ENCODE data around the gene RIN2.
A peak's percentile ranks its signal among the peaks of the same experiment; 100 is the strongest.

Gene RIN2

GRCh38 chr20:19758501-19759331, 658 bp downstream of the RIN2 start:
- Histone ChIP-seq H3K36me3 (ENCODE audit: insufficient read depth, low read length) (peaks cover 4% of the 10 kb centered on the region), H3K4me1 (ENCODE audit: insufficient read depth, low read length) (peaks cover 15% of the 10 kb centered on the region), H2AFZ (ENCODE audit: low read depth, low read length) (peak overlapping the region; percentile 46), H3K4me3 (ENCODE audit: low read length) (peak overlapping the region; percentile 71), H3K9me3 (ENCODE audit: low read length) (no peaks in the 10 kb centered on the region), H3K27me3 (ENCODE audit: insufficient read depth, low read length) (no peaks in the 10 kb centered on the region)

- Histone ChIP-seq H3K9me3 (ENCODE audit: low read length) (no peaks in the 10 kb centered on the region), H2AFZ (ENCODE audit: low read depth, low read length) (no peak overlapping the region), H3K4me1 (ENCODE audit: insufficient read depth, low read length) (peaks cover 15% of the 10 kb centered on the region), H3K36me3 (ENCODE audit: insufficient read depth, low read length) (peaks cover 4% of the 10 kb centered on the region), H3K27me3 (ENCODE audit: insufficient read depth, low read length) (no peaks in the 10 kb centered on the region), H3K4me3 (ENCODE audit: low read length) (no peak overlapping the region)
Observed at GRCh38 chr20:19760371-19760721, 2.3 kb downstream of the RIN2 start.

GRCh38 chr20:19761326-19761725, 3.3 kb downstream of the RIN2 start:
- peaks cover 4% of the 10 kb centered on the region for H3K36me3 ChIP-seq (ENCODE audit: insufficient read depth, low read length)
- H3K9me3 ChIP-seq (ENCODE audit: low read length) = no peaks in the 10 kb centered on the region
- no peak overlapping the region for H2AFZ ChIP-seq (ENCODE audit: low read depth, low read length)
- H3K27me3 ChIP-seq (ENCODE audit: insufficient read depth, low read length) = no peaks in the 10 kb centered on the region
- no peak overlapping the region for H3K4me3 ChIP-seq (ENCODE audit: low read length)
- H3K4me1 ChIP-seq (ENCODE audit: insufficient read depth, low read length) = peaks cover 15% of the 10 kb centered on the region

- peaks cover 4% of the 10 kb centered on the region for H3K36me3 ChIP-seq (ENCODE audit: insufficient read depth, low read length)
- H2AFZ ChIP-seq (ENCODE audit: low read depth, low read length) = no peak overlapping the region
- H3K27me3 ChIP-seq (ENCODE audit: insufficient read depth, low read length) = no peaks in the 10 kb centered on the region
- H3K4me1 ChIP-seq (ENCODE audit: insufficient read depth, low read length) = peaks cover 11% of the 10 kb centered on the region
- H3K9me3 ChIP-seq (ENCODE audit: low read length) = no peaks in the 10 kb centered on the region
- no peak overlapping the region for H3K4me3 ChIP-seq (ENCODE audit: low read length)
Observed at GRCh38 chr20:19761841-19762240, 3.8 kb downstream of the RIN2 start.

- peaks cover 4% of the 10 kb centered on the region for H3K36me3 ChIP-seq (ENCODE audit: insufficient read depth, low read length)
- H3K4me1 ChIP-seq (ENCODE audit: insufficient read depth, low read length) = peaks cover 15% of the 10 kb centered on the region
- H3K4me3 ChIP-seq (ENCODE audit: low read length) = no peak overlapping the region
- no peaks in the 10 kb centered on the region for H3K9me3 ChIP-seq (ENCODE audit: low read length)
- H3K27me3 ChIP-seq (ENCODE audit: insufficient read depth, low read length) = no peaks in the 10 kb centered on the region
- no peak overlapping the region for H2AFZ ChIP-seq (ENCODE audit: low read depth, low read length)
Observed at GRCh38 chr20:19764207-19764606, 6.1 kb downstream of the RIN2 start.

GRCh38 chr20:19765266-19765665, 7.2 kb downstream of the RIN2 start:
- Histone ChIP-seq H3K4me1 (ENCODE audit: insufficient read depth, low read length) (peaks cover 15% of the 10 kb centered on the region), H3K36me3 (ENCODE audit: insufficient read depth, low read length) (peaks cover 4% of the 10 kb centered on the region), H3K27me3 (ENCODE audit: insufficient read depth, low read length) (no peaks in the 10 kb centered on the region), H2AFZ (ENCODE audit: low read depth, low read length) (no peak overlapping the region), H3K4me3 (ENCODE audit: low read length) (no peak overlapping the region), H3K9me3 (ENCODE audit: low read length) (no peaks in the 10 kb centered on the region)

GRCh38 chr20:19765913-19766312, 7.9 kb downstream of the RIN2 start:
- no peak overlapping the region for H2AFZ ChIP-seq (ENCODE audit: low read depth, low read length)
- H3K4me3 ChIP-seq (ENCODE audit: low read length) = no peak overlapping the region
- no peaks in the 10 kb centered on the region for H3K27me3 ChIP-seq (ENCODE audit: insufficient read depth, low read length)
- H3K36me3 ChIP-seq (ENCODE audit: insufficient read depth, low read length) = peaks cover 3% of the 10 kb centered on the region
- no peaks in the 10 kb centered on the region for H3K9me3 ChIP-seq (ENCODE audit: low read length)
- peaks cover 18% of the 10 kb centered on the region for H3K4me1 ChIP-seq (ENCODE audit: insufficient read depth, low read length)

- no peak overlapping the region for H3K4me3 ChIP-seq (ENCODE audit: low read length)
- no peaks in the 10 kb centered on the region for H3K36me3 ChIP-seq (ENCODE audit: insufficient read depth, low read length)
- no peak overlapping the region for H2AFZ ChIP-seq (ENCODE audit: low read depth, low read length)
- peaks cover 24% of the 10 kb centered on the region for H3K4me1 ChIP-seq (ENCODE audit: insufficient read depth, low read length)
- no peaks in the 10 kb centered on the region for H3K9me3 ChIP-seq (ENCODE audit: low read length)
- no peaks in the 10 kb centered on the region for H3K27me3 ChIP-seq (ENCODE audit: insufficient read depth, low read length)
Observed at GRCh38 chr20:19767070-19767469, 9.0 kb downstream of the RIN2 start.

- no peak overlapping the region for H2AFZ ChIP-seq (ENCODE audit: low read depth, low read length)
- no peaks in the 10 kb centered on the region for H3K27me3 ChIP-seq (ENCODE audit: insufficient read depth, low read length)
- H3K4me1 ChIP-seq (ENCODE audit: insufficient read depth, low read length) = peaks cover 28% of the 10 kb centered on the region
- no peak overlapping the region for H3K4me3 ChIP-seq (ENCODE audit: low read length)
- H3K36me3 ChIP-seq (ENCODE audit: insufficient read depth, low read length) = no peaks in the 10 kb centered on the region
- no peaks in the 10 kb centered on the region for H3K9me3 ChIP-seq (ENCODE audit: low read length)
Observed at GRCh38 chr20:19768325-19768842, 10.3 kb downstream of the RIN2 start.

GRCh38 chr20:19769507-19769906, 11.4 kb downstream of the RIN2 start:
- Histone ChIP-seq H3K9me3 (ENCODE audit: low read length) (no peaks in the 10 kb centered on the region), H3K4me3 (ENCODE audit: low read length) (no peak overlapping the region), H3K27me3 (ENCODE audit: insufficient read depth, low read length) (no peaks in the 10 kb centered on the region), H2AFZ (ENCODE audit: low read depth, low read length) (no peak overlapping the region), H3K4me1 (ENCODE audit: insufficient read depth, low read length) (peaks cover 38% of the 10 kb centered on the region), H3K36me3 (ENCODE audit: insufficient read depth, low read length) (no peaks in the 10 kb centered on the region)

GRCh38 chr20:19770375-19770774, 12.3 kb downstream of the RIN2 start:
- Histone ChIP-seq H2AFZ (ENCODE audit: low read depth, low read length) (no peak overlapping the region), H3K4me1 (ENCODE audit: insufficient read depth, low read length) (peaks cover 47% of the 10 kb centered on the region), H3K36me3 (ENCODE audit: insufficient read depth, low read length) (no peaks in the 10 kb centered on the region), H3K4me3 (ENCODE audit: low read length) (no peak overlapping the region), H3K9me3 (ENCODE audit: low read length) (no peaks in the 10 kb centered on the region), H3K27me3 (ENCODE audit: insufficient read depth, low read length) (no peaks in the 10 kb centered on the region)

- Histone ChIP-seq H2AFZ (ENCODE audit: low read depth, low read length) (no peak overlapping the region), H3K27me3 (ENCODE audit: insufficient read depth, low read length) (no peaks in the 10 kb centered on the region), H3K4me1 (ENCODE audit: insufficient read depth, low read length) (peaks cover 52% of the 10 kb centered on the region), H3K36me3 (ENCODE audit: insufficient read depth, low read length) (no peaks in the 10 kb centered on the region), H3K4me3 (ENCODE audit: low read length) (no peak overlapping the region), H3K9me3 (ENCODE audit: low read length) (no peaks in the 10 kb centered on the region)
Observed at GRCh38 chr20:19771031-19771430, 13.0 kb downstream of the RIN2 start.

GRCh38 chr20:19773471-19773870, 15.4 kb downstream of the RIN2 start:
- no peak overlapping the region for H3K4me3 ChIP-seq (ENCODE audit: low read length)
- peaks cover 46% of the 10 kb centered on the region for H3K4me1 ChIP-seq (ENCODE audit: insufficient read depth, low read length)
- no peaks in the 10 kb centered on the region for H3K9me3 ChIP-seq (ENCODE audit: low read length)
- no peak overlapping the region for H2AFZ ChIP-seq (ENCODE audit: low read depth, low read length)
- no peaks in the 10 kb centered on the region for H3K27me3 ChIP-seq (ENCODE audit: insufficient read depth, low read length)
- H3K36me3 ChIP-seq (ENCODE audit: insufficient read depth, low read length) = no peaks in the 10 kb centered on the region

Measured in neuron (in vitro differentiated cells).